ENCODE measurements around the gene HORMAD2.

The HORMAD2 gene

GRCh38 chr22:30079952-30080533 lies at the start of gene HORMAD2:
HORMAD2 (plus strand) TSS chr22:30080464; CDS start chr22:30093953, 13,489 bp downstream.
- peak within 1 kb of the TSS; percentile 16; the same call in 1 of the 2 replicates for H3K4me3 ChIP-seq (ENCODE audit: low read depth, low read length)
- peak; percentile 49 for DNase-seq (ENCODE audit: low read depth)
- no peak for TF ChIP-seq CTCF (IDR thresholded peaks at IDR 0.05; ENCODE audit: insufficient read depth, low read depth, low read length, missing control alignments)

GRCh38 chr22:30031328-30031727 lies 48.9 kb upstream of the HORMAD2 start:
- TF ChIP-seq CTCF (IDR thresholded peaks at IDR 0.05; ENCODE audit: insufficient read depth, low read depth, low read length, missing control alignments): no peak
- DNase-seq (ENCODE audit: low read depth): no peak
- no peak overlapping the region for H3K4me3 ChIP-seq (ENCODE audit: low read depth, low read length)

- TF ChIP-seq CTCF (IDR thresholded peaks at IDR 0.05; ENCODE audit: insufficient read depth, low read depth, low read length, missing control alignments): no peak
- no peak overlapping the region for H3K4me3 ChIP-seq (ENCODE audit: low read depth, low read length)
- DNase-seq (ENCODE audit: low read depth): no peak
These were observed 48.4 kb upstream of the HORMAD2 start for GRCh38 chr22:30031764-30032455.

GRCh38 chr22:30033137-30033536 lies 47.1 kb upstream of the HORMAD2 start:
- DNase-seq (ENCODE audit: low read depth): no peak
- no peak for TF ChIP-seq CTCF (IDR thresholded peaks at IDR 0.05; ENCODE audit: insufficient read depth, low read depth, low read length, missing control alignments)

GRCh38 chr22:30033901-30034300 lies 46.4 kb upstream of the HORMAD2 start:
- H3K4me3 ChIP-seq (ENCODE audit: low read depth, low read length): no peak overlapping the region
- TF ChIP-seq CTCF (IDR thresholded peaks at IDR 0.05; ENCODE audit: insufficient read depth, low read depth, low read length, missing control alignments): no peak
- no peak for DNase-seq (ENCODE audit: low read depth)

More at GRCh38 chr22:30033137-30033536, 47.1 kb upstream of the HORMAD2 start:
- H3K4me3 ChIP-seq (ENCODE audit: low read depth, low read length): no peak overlapping the region

- no peak overlapping the region for H3K4me3 ChIP-seq (ENCODE audit: low read depth, low read length)
- no peak for DNase-seq (ENCODE audit: low read depth)
- no peak for TF ChIP-seq CTCF (IDR thresholded peaks at IDR 0.05; ENCODE audit: insufficient read depth, low read depth, low read length, missing control alignments)
These were observed 43.6 kb upstream of the HORMAD2 start for GRCh38 chr22:30036656-30037055.
